ENCODE results near the gene BZW2. TPM values are rescaled to one million over a fixed set of nuclear protein-coding genes. Genes with fewer than 3 reads are reported as not detected.
A peak's percentile ranks its signal among the peaks of the same experiment; 100 is the strongest.

BZW2 gene
- polyA plus RNA-seq, 1 donor (not counting 4 experiments of a cell fraction or from before 2014, with no cell fraction given) = 65.7 TPM

DNA sequence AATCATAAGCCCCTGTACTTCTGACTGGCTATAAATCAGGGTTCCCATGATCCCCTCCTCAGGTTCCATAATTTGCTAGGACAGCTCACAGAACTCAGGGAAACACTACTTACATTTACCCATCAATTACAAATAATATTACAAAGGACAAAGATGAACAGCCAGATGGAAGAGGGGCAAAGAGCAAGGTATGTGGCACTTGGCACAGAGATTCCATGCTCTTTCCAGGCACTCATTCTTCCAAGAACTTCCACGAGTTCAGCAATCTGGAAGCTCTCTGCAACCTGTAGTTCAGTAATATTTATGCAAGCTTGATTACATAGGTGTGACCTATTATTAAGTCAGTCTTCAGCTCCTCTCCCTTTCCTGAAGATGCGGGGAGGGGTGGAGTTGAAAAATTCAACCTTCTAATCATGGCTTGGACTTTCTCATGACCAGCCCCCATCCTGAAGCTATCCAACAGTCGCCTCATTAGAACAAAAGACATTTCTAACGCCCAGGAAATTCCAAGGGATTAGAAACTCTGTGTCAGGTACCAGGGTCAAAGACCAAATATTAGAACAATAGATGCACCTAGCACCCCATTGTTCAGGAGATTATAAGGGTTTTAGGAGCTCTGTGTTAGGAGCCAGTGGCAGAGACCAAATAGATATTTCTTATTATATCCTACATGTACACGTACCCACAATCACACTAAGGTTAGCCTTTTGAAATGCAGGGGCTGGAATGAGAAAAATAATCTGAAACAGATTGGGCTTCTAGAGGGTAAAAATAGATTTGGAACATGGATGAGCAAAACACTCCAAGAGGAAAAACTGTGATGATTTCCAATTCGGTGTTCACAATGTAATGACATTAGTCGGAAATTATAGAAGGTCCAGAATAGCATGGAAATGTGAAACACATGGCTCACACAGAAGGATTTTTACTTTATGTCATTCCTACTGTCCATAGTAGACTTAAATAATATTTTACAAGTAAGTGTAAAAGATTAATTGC, 7.4 kb upstream of the BZW2 start:
- TF ChIP-seq CTCF (optimal IDR thresholded peaks at IDR 0.05 in 1 of 3, IDR thresholded peaks at IDR 0.05 in 1 of 3, conservative IDR thresholded peaks at IDR 0.05 in 1 of 3; ENCODE audit: extremely low read depth in 1 of 3, insufficient read depth in 2 of 3, low read length in 3 of 3) (no peak), EZH2 (IDR thresholded peaks at IDR 0.05; ENCODE audit: low read length) (no peak)
- dilution Hi-C loops (cut with MboI; ENCODE audit: extremely low pct_ligation_motif_present, low sequenced_read_pairs) = no loop called here
- Histone ChIP-seq H3K27ac (ENCODE audit: control insufficient read depth, insufficient read depth, low read length) (no peak overlapping the region), H3K36me3 (ENCODE audit: control insufficient read depth in 2 of 2, extremely low read depth in 1 of 2, insufficient read depth in 2 of 2, low read length in 2 of 2) (peaks cover 2 to 3% of the 10 kb centered on the region in 2 experiments), H3K4me2 (ENCODE audit: control insufficient read depth, extremely low read depth, insufficient read depth, low read depth, low read length) (no peak overlapping the region), H3K27me3 (ENCODE audit: control insufficient read depth, extremely low read depth, insufficient read depth, low read length) (no peaks in the 10 kb centered on the region), H3K9ac (ENCODE audit: control insufficient read depth, extremely low read depth, insufficient read depth, low read length) (no peak overlapping the region), H3K9me1 (ENCODE audit: control insufficient read depth, extremely low read depth, insufficient read depth, low read length) (no peaks in the 10 kb centered on the region), H3K4me1 (ENCODE audit: control insufficient read depth, extremely low read depth, insufficient read depth, low read length) (no peaks in the 10 kb centered on the region), H2AFZ (ENCODE audit: control insufficient read depth, low read length) (no peak overlapping the region), H4K20me1 (ENCODE audit: control insufficient read depth, extremely low read depth, insufficient read depth, low read length) (no peaks in the 10 kb centered on the region), H3K9me3 (ENCODE audit: control insufficient read depth, low read depth, low read length) (no peaks in the 10 kb centered on the region), H3K79me2 (ENCODE audit: control insufficient read depth, insufficient read depth, low read length) (peaks cover 3% of the 10 kb centered on the region), H3K4me3 (ENCODE audit: control insufficient read depth in 2 of 3, extremely low read depth in 1 of 3, insufficient read depth in 2 of 3, low read depth in 1 of 3, low read length in 3 of 3) (no peak overlapping the region)
- DNase-seq (ENCODE audit: low read depth, low spot score) (no peak), FAIRE-seq (no peak)

DNA sequence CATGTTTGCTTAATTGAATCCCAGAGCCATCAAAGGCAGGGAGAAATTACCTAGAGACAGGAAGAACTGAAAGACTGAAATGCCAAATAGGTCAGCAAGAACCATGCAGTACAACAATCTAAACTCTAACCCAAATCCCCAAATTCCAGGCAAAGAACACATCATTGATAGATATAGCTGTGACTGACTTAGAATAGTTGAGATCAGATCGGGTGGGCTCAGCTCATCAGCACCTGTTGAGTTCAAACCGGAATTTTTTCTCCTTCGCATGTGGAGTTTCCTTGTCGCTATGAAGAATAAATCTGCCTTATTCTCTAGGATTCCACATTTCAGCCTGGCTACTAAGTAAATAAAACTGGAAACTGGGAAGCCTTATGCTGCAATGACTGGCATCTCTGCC, 1.8 kb upstream of the BZW2 start:
- Histone ChIP-seq H3K9ac (ENCODE audit: control insufficient read depth, extremely low read depth, insufficient read depth, low read length) (peak overlapping the region; percentile 91), H3K9me3 (ENCODE audit: control insufficient read depth, low read depth, low read length) (no peaks in the 10 kb centered on the region), H3K9me1 (ENCODE audit: control insufficient read depth, extremely low read depth, insufficient read depth, low read length) (no peaks in the 10 kb centered on the region), H3K4me2 (ENCODE audit: control insufficient read depth, extremely low read depth, insufficient read depth, low read depth, low read length) (peak overlapping the region; percentile 96), H4K20me1 (ENCODE audit: control insufficient read depth, extremely low read depth, insufficient read depth, low read length) (peaks cover 6% of the 10 kb centered on the region), H3K79me2 (ENCODE audit: control insufficient read depth, insufficient read depth, low read length) (peaks cover 45% of the 10 kb centered on the region), H2AFZ (ENCODE audit: control insufficient read depth, low read length) (peak overlapping the region; percentile 93), H3K36me3 (ENCODE audit: control insufficient read depth in 2 of 2, extremely low read depth in 1 of 2, insufficient read depth in 2 of 2, low read length in 2 of 2) (no peaks in the 10 kb centered on the region), H3K4me1 (ENCODE audit: control insufficient read depth, extremely low read depth, insufficient read depth, low read length) (peaks cover 29% of the 10 kb centered on the region), H3K27ac (ENCODE audit: control insufficient read depth, insufficient read depth, low read length) (peak overlapping the region; percentile 4), H3K4me3 (ENCODE audit: control insufficient read depth in 2 of 3, extremely low read depth in 1 of 3, insufficient read depth in 2 of 3, low read depth in 1 of 3, low read length in 3 of 3) (peak overlapping the region; percentile 94 to 99 (median 98)), H3K27me3 (ENCODE audit: control insufficient read depth, extremely low read depth, insufficient read depth, low read length) (no peaks in the 10 kb centered on the region)
- FAIRE-seq (no peak), DNase-seq (ENCODE audit: low read depth, low spot score) (no peak)
- dilution Hi-C loops (cut with MboI; ENCODE audit: extremely low pct_ligation_motif_present, low sequenced_read_pairs) = no loop called here
- TF ChIP-seq EZH2 (IDR thresholded peaks at IDR 0.05; ENCODE audit: low read length) = no peak
- no peak for TF ChIP-seq CTCF (optimal IDR thresholded peaks at IDR 0.05 in 1 of 3, IDR thresholded peaks at IDR 0.05 in 1 of 3, conservative IDR thresholded peaks at IDR 0.05 in 1 of 3; ENCODE audit: extremely low read depth in 1 of 3, insufficient read depth in 2 of 3, low read length in 3 of 3)
